ENCODE measurements around the gene PMFBP1.

DNA sequence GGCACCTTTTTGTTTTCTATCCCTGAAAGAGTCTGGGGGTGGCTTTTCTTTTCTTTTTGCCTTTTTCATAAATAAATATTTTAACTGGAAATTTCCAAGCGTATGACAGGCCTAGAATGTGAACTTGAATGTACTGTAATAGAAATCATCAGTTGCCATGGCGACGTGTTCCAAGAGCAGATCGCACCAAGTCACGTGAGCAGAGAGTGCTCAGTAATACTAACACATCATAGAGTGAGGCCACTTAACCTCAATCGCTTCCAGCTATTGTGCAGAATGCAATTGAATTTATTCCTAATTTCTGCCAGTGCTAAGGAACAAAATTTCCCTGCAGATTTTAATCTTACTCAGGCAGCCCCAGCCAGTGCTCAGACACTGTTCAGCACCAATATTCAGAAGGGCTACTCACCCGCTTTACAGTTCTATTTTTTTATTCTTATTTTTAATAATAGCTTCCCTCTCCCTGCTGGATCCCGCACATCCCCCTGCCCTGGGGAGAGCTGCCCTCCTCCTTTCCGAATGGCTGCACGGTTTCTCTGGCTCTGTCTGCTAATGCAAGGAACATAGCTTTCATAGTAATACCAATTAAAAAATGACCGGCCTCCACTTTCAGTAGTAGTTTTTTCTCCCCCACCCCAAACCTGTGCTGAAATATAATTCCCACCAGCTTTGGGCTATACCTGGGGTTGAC is 26.2 kb upstream of the PMFBP1 start:
- TF ChIP-seq, protein P1, sequence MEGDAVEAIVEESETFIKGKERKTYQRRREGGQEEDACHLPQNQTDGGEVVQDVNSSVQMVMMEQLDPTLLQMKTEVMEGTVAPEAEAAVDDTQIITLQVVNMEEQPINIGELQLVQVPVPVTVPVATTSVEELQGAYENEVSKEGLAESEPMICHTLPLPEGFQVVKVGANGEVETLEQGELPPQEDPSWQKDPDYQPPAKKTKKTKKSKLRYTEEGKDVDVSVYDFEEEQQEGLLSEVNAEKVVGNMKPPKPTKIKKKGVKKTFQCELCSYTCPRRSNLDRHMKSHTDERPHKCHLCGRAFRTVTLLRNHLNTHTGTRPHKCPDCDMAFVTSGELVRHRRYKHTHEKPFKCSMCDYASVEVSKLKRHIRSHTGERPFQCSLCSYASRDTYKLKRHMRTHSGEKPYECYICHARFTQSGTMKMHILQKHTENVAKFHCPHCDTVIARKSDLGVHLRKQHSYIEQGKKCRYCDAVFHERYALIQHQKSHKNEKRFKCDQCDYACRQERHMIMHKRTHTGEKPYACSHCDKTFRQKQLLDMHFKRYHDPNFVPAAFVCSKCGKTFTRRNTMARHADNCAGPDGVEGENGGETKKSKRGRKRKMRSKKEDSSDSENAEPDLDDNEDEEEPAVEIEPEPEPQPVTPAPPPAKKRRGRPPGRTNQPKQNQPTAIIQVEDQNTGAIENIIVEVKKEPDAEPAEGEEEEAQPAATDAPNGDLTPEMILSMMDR (IDR thresholded peaks at IDR 0.05; ENCODE audit: insufficient read depth, low read depth, low read length) = no peak
- no peak for TF ChIP-seq EZH2 (IDR thresholded peaks at IDR 0.05; ENCODE audit: insufficient read depth, low read length)
